ENCODE results near the gene NKD2. TPM values are rescaled to one million over a fixed set of nuclear protein-coding genes. Genes with fewer than 3 reads are reported as not detected.
A peak's percentile ranks its signal among the peaks of the same experiment; 100 is the strongest.

NKD2 gene
- total RNA-seq, 1 experiment from 2014 or later = 12.3 TPM

DNA sequence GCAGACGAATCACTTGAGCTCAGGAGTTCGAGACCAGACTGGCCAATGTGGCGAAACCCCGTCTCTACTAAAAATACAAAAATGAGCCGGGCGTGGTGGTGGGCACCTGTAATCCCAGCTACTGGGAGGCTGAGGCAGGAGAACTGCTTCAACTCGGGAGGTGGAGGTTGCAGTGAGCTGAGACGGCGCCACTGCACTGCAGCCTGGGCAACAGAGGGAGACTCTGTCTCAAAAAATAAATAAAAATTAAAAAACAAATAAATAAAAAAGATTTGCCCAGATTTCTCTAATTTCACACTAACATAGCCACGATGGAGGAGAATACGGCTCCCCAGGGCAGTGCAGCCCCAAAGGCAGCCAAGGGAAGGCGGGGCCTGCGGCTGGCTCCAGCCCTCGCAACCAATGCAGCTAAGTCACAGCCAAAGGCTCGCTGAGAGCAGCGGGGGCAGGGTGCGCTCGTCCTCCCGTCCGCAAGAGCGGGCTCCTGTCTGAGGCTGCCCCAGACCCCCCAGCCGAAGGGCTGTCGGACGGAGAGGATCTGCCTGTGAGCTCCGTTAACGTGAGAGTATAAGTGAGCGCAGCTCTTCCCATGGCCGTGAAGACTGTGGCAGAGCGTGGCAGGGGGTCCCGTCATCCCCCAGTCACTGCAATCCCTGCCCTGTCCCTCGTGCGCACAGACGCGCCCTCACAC, 59.7 kb downstream of the NKD2 start:
- DNase-seq (ENCODE audit: low read depth, low spot score) (no peak), ATAC-seq (peak; percentile 15; the same call in 1 of the 2 replicates)
- Histone ChIP-seq H3K27ac (ENCODE audit: low read length) (no peak overlapping the region), H3K4me3 (ENCODE audit: low read depth in 2 of 2, low read length in 2 of 2) (no peak overlapping the region), H3K9me3 (ENCODE audit: control insufficient read depth, insufficient read depth, low read depth, low read length) (no peaks in the 10 kb centered on the region), H3K27me3 (ENCODE audit: control insufficient read depth, insufficient read depth, low read length) (no peaks in the 10 kb centered on the region), H3K4me1 (ENCODE audit: control insufficient read depth, insufficient read depth, low read length) (no peaks in the 10 kb centered on the region), H3K36me3 (ENCODE audit: control insufficient read depth, insufficient read depth, low read length) (peaks cover 4% of the 10 kb centered on the region)
- TF ChIP-seq SIN3A (IDR thresholded peaks at IDR 0.05; ENCODE audit: borderline replicate concordance, insufficient read depth, low read depth, low read length) = no peak
- TF ChIP-seq POLR2AphosphoS5 (IDR thresholded peaks at IDR 0.05; ENCODE audit: low read depth, low read length) = peak; percentile 28; the same call in 1 of the 2 replicates
- intact Hi-C loops (cut with micrococcal nuclease; ENCODE audit: unreplicated experiment) (no loop called here), in situ Hi-C loops (cut with HindIII; ENCODE audit: low pct_unique_long_range_greater_than_20kb, low sequenced_read_pairs) (no loop called here)
- CTCF ChIA-PET = no interaction called here
- POLR2A ChIA-PET = no interaction called here
- BruUV-seq (replicated peaks) = no TSS peak

DNA sequence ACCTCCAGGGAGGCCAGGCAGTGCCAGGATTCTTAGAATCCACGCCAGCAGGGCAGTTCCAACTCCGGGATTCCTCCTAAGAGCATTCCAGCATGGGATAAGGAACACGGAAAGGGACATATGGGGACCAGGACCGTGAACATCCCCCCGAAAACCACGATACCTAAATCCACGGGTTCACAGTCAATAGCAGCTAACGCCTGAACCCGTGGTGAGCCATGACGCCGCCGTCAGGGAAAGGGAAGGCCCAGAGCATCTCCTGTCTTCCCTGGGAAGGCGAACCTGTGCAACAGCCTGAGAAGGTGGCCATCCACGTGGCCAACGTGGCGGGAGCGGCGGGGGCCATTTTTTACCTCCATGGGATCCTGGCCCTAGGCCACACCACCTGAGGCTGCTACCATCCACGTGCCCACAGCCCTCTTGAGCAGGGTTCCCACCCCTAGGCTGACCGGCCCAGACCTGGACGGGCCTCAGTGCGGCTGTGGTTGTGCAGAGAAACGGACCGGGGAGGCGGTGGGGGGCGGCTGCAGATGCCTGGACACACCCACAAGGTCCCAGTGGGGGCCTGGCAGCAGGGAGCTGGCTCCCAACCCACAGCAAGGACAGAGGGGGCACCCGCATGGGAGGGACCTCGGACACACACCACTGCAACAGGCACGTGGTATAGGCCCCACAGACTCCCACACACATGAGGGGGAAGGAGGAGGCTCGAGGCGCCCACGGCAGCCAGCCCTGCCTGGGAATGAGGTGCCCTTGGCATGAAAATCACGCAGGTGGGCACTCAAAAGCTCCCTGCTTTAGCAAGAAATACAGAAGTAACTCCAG, 60.5 kb downstream of the NKD2 start:
- ChIA-PET POLR2A (no interaction called here), CTCF (no interaction called here)
- BruUV-seq (replicated peaks) = no TSS peak
- H3K9me3 ChIP-seq (ENCODE audit: control insufficient read depth, insufficient read depth, low read depth, low read length) = no peaks in the 10 kb centered on the region
- no peak overlapping the region for H3K4me3 ChIP-seq (ENCODE audit: low read depth in 2 of 2, low read length in 2 of 2)
- intact Hi-C loops (cut with micrococcal nuclease; ENCODE audit: unreplicated experiment) = no loop called here
- no peak overlapping the region for H3K27ac ChIP-seq (ENCODE audit: low read length)
- peak; percentile 46 for ATAC-seq
- in situ Hi-C loops (cut with HindIII; ENCODE audit: low pct_unique_long_range_greater_than_20kb, low sequenced_read_pairs) = no loop called here
- TF ChIP-seq SIN3A (IDR thresholded peaks at IDR 0.05; ENCODE audit: borderline replicate concordance, insufficient read depth, low read depth, low read length) = no peak
- TF ChIP-seq, protein P1, sequence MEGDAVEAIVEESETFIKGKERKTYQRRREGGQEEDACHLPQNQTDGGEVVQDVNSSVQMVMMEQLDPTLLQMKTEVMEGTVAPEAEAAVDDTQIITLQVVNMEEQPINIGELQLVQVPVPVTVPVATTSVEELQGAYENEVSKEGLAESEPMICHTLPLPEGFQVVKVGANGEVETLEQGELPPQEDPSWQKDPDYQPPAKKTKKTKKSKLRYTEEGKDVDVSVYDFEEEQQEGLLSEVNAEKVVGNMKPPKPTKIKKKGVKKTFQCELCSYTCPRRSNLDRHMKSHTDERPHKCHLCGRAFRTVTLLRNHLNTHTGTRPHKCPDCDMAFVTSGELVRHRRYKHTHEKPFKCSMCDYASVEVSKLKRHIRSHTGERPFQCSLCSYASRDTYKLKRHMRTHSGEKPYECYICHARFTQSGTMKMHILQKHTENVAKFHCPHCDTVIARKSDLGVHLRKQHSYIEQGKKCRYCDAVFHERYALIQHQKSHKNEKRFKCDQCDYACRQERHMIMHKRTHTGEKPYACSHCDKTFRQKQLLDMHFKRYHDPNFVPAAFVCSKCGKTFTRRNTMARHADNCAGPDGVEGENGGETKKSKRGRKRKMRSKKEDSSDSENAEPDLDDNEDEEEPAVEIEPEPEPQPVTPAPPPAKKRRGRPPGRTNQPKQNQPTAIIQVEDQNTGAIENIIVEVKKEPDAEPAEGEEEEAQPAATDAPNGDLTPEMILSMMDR (IDR thresholded peaks at IDR 0.05) = no peak
- no peak for TF ChIP-seq TCF7L2 (IDR thresholded peaks at IDR 0.05; ENCODE audit: low read depth, low read length)
- no peaks in the 10 kb centered on the region for H3K27me3 ChIP-seq (ENCODE audit: control insufficient read depth, insufficient read depth, low read length)
- H3K4me1 ChIP-seq (ENCODE audit: control insufficient read depth, insufficient read depth, low read length) = no peaks in the 10 kb centered on the region
- no peak for DNase-seq (ENCODE audit: low read depth, low spot score)
- H3K36me3 ChIP-seq (ENCODE audit: control insufficient read depth, insufficient read depth, low read length) = peaks cover 4% of the 10 kb centered on the region

DNA sequence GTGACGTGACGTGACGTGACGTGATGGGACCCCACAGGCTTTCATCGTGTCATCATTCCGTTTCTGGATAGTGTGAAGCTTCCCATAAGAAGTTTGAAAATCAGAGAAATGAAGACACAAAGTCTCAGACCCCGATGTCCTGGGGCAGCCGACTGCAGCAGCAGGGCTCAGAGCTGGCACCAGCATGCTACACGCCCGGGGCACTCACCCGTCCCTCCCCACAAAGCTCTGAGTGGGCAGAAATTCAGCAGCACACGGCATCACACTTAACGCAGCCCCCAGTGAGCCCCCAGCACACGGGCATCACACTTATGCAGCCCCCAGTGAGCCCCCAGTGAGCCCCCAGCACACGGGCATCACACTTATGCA, 61.1 kb downstream of the NKD2 start:
- Histone ChIP-seq H3K4me1 (ENCODE audit: control insufficient read depth, insufficient read depth, low read length) (no peaks in the 10 kb centered on the region), H3K36me3 (ENCODE audit: control insufficient read depth, insufficient read depth, low read length) (peaks cover 4% of the 10 kb centered on the region), H3K4me3 (ENCODE audit: low read depth in 2 of 2, low read length in 2 of 2) (no peak overlapping the region), H3K9me3 (ENCODE audit: control insufficient read depth, insufficient read depth, low read depth, low read length) (no peaks in the 10 kb centered on the region), H3K27me3 (ENCODE audit: control insufficient read depth, insufficient read depth, low read length) (no peaks in the 10 kb centered on the region), H3K27ac (ENCODE audit: low read length) (no peak overlapping the region)
- ChIA-PET POLR2A (no interaction called here), CTCF (no interaction called here)
- in situ Hi-C loops (cut with HindIII; ENCODE audit: low pct_unique_long_range_greater_than_20kb, low sequenced_read_pairs) = no loop called here
- TF ChIP-seq, protein P1 (IDR thresholded peaks at IDR 0.05) = no peak
- intact Hi-C loops (cut with micrococcal nuclease; ENCODE audit: unreplicated experiment) = no loop called here
- no TSS peak for BruUV-seq (replicated peaks)
- DNase-seq (ENCODE audit: low read depth, low spot score) (no peak), ATAC-seq (peak; percentile 56)

All from Panc1 (cell line).